ENCODE data around the gene EFTUD2.

DNA sequence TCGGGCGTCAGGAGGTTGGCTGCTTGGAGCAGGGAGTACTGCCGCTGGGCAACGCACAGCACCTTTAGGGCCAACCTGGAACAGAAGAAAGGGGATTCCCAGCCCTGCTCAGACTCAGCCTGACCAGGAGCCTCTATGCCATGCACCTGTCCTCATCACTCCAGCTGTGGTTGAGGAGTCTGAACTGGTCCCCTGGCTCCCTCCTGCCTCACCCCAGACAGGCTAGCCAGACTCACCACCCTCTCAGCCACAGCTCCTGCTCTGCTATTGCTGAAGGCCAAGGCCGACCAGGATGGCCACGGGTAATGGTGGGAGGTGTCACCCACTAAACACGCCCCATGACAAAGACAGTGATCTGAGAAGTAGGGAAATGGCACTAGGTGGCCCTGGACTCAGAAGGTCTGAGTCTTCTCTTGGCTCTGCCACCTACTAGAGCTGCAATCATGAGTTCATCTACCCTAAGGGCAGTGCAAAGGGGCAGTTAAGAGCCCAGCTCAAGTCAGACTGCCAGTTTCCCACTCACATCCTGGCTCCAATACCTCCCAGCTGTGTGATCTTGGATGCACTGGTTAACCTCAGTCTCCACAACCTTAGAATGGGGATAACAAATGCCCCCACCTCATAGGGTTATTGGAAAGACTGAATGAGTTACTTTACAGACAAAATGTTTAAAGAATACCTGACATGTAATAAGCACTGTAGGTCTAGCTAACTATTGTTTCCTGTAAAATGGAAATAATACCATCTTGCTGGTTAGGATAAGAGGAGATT, 29.9 kb upstream of the EFTUD2 start:
- TF ChIP-seq POLR2A (IDR thresholded peaks at IDR 0.05; ENCODE audit: low read length) (no peak), GATA1 (IDR thresholded peaks at IDR 0.05; ENCODE audit: low read depth, low read length) (no peak)
